Loucy (cell line): ENCODE measurements around the gene GDPD5.

Experiments used
- CTCF ChIP-seq: fragments of 200-600 bp; sonication (generic); conservative IDR thresholded peaks from 2 replicates; pipeline ENCODE4 v1.5.1; 2014; ENCODE audit warnings: mild to moderate bottlenecking, antibody characterized with exemption, low read length
- EZH2phosphoT487 ChIP-seq: fragments of 200-600 bp; IDR thresholded peaks from 2 replicates; pipeline ENCODE4 v1.6.1; 2018; ENCODE audit warnings: antibody characterized with exemption, mild to moderate bottlenecking, moderate library complexity, borderline replicate concordance

DNA sequence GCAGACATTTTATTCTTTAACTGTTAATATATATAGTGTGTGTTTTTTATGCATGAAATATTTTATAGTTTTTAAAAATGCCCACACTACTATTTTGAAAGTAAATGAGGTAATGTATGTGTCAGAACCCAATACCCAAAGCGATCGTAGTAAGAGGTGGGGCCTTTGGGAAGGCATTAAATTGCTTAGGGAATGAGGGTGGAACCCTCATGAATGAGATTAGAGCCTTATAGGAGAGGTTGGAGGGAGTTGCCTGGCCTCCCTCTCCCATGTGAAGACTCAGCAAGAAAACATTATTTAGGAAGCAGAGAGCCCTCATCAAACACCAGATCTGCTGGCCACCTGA is 103.9 kb downstream of the GDPD5 start:
- TF ChIP-seq CTCF (no peak), EZH2phosphoT487 (no peak)
